Measurements from ENCODE around the gene FOXC1. TPM values are rescaled to one million over a fixed set of nuclear protein-coding genes. Genes with fewer than 3 reads are reported as not detected.

The FOXC1 gene
- total and polyA plus RNA-seq, 7 donors = 0.90 to 2.7 (median 1.5) TPM

- Histone ChIP-seq H3K27ac (no peak overlapping the region), H3K4me1 (no peaks in the 10 kb centered on the region), H3K36me3 (ENCODE audit: insufficient read depth in 1 of 2, low read depth in 1 of 2) (no peaks in the 10 kb centered on the region), H3K27me3 (ENCODE audit: insufficient read depth in 3 of 3, low read length in 2 of 3) (no peaks in the 10 kb centered on the region), H3K4me3 (no peak overlapping the region), H3K9me3 (no peaks in the 10 kb centered on the region)
- WGBS, 3 donors = 77 to 94% (median 93%) methylated on average over 7 of the region's 7 CpGs
- TF ChIP-seq CTCF (IDR thresholded peaks at IDR 0.05) = no peak
- DNase-seq = no peak
- intact Hi-C loops (cut with DNase I) = no loop called here
- no peak for ATAC-seq
Measured at GRCh38 chr6:1586256-1586655, 23.5 kb upstream of the FOXC1 start.

GRCh38 chr6:1586861-1587450 is 22.8 kb upstream of the FOXC1 start:
- intact Hi-C loops (cut with DNase I) = no loop called here

GRCh38 chr6:1587546-1587945 is 22.2 kb upstream of the FOXC1 start:
- ATAC-seq (no peak), DNase-seq (no peak)
- no peak overlapping the region for H3K4me3 ChIP-seq
- intact Hi-C loops (cut with DNase I) = no loop called here
- 77 to 81% (median 78%) methylated on average over 7 of the region's 7 CpGs for whole genome bisulfite sequencing, 3 donors
- H3K4me1 ChIP-seq = no peaks in the 10 kb centered on the region
- H3K36me3 ChIP-seq (ENCODE audit: insufficient read depth in 1 of 2, low read depth in 1 of 2) = no peaks in the 10 kb centered on the region
- H3K27me3 ChIP-seq (ENCODE audit: insufficient read depth in 3 of 3, low read length in 2 of 3) = peaks cover 0 to 3% (median 0%) of the 10 kb centered on the region in 3 donors
- H3K9me3 ChIP-seq = no peaks in the 10 kb centered on the region
- no peak overlapping the region for H3K27ac ChIP-seq
- TF ChIP-seq CTCF (IDR thresholded peaks at IDR 0.05) = no peak

More at GRCh38 chr6:1586861-1587450, 22.8 kb upstream of the FOXC1 start:
- Histone ChIP-seq H3K36me3 (ENCODE audit: insufficient read depth in 1 of 2, low read depth in 1 of 2) (no peaks in the 10 kb centered on the region), H3K4me3 (no peak overlapping the region), H3K27me3 (ENCODE audit: insufficient read depth in 3 of 3, low read length in 2 of 3) (no peaks in the 10 kb centered on the region), H3K27ac (no peak overlapping the region), H3K4me1 (no peaks in the 10 kb centered on the region), H3K9me3 (no peaks in the 10 kb centered on the region)
- ATAC-seq (no peak), DNase-seq (no peak)
- TF ChIP-seq CTCF (IDR thresholded peaks at IDR 0.05) = no peak
- WGBS, 3 donors = 88 to 91% (median 90%) methylated on average over 5 of the region's 5 CpGs

- DNase-seq (no peak), ATAC-seq (no peak)
- intact Hi-C loops (cut with DNase I) = no loop called here
- H3K27me3 ChIP-seq (ENCODE audit: insufficient read depth in 3 of 3, low read length in 2 of 3) = peaks cover 0 to 7% (median 2%) of the 10 kb centered on the region in 3 donors
- no peak for TF ChIP-seq CTCF (IDR thresholded peaks at IDR 0.05)
- H3K4me1 ChIP-seq = no peaks in the 10 kb centered on the region
- H3K27ac ChIP-seq = no peak overlapping the region
- H3K4me3 ChIP-seq = no peak overlapping the region
- no peaks in the 10 kb centered on the region for H3K36me3 ChIP-seq (ENCODE audit: insufficient read depth in 1 of 2, low read depth in 1 of 2)
- WGBS, 3 donors = 89 to 90% (median 90%) methylated on average over 12 of the region's 12 CpGs
- H3K9me3 ChIP-seq = no peaks in the 10 kb centered on the region
Measured at GRCh38 chr6:1587977-1588376, 21.7 kb upstream of the FOXC1 start.

GRCh38 chr6:1589208-1589607 is 20.5 kb upstream of the FOXC1 start:
- Histone ChIP-seq H3K27me3 (ENCODE audit: insufficient read depth in 3 of 3, low read length in 2 of 3) (peaks cover 0 to 16% (median 8%) of the 10 kb centered on the region in 3 donors), H3K4me1 (no peaks in the 10 kb centered on the region), H3K27ac (no peak overlapping the region), H3K36me3 (ENCODE audit: insufficient read depth in 1 of 2, low read depth in 1 of 2) (no peaks in the 10 kb centered on the region), H3K9me3 (no peaks in the 10 kb centered on the region), H3K4me3 (no peak overlapping the region)
- DNase-seq (no peak), ATAC-seq (no peak)
- 83 to 87% (median 84%) methylated on average over 6 of the region's 6 CpGs for WGBS, 3 donors
- no peak for TF ChIP-seq CTCF (IDR thresholded peaks at IDR 0.05)
- intact Hi-C loops (cut with DNase I) = no loop called here

Data from psoas muscle (tissue), 8 donors.